GM12878 (cell line): ENCODE data around the gene CDK11A. TPM values are rescaled to one million over a fixed set of nuclear protein-coding genes. Genes with fewer than 3 reads are reported as not detected.

Experiments used
- ELK1 ChIP-seq: IDR thresholded peaks from 2 replicates; pipeline ENCODE4 v1.6.1; 2012; ENCODE audit warnings: low read depth, low read length, improper control_type of control experiment
- FOXK2 ChIP-seq: fragments of 450-650 bp; IDR thresholded peaks from 2 replicates; pipeline ENCODE4 v1.6.1; 2017; ENCODE audit warnings: mild to moderate bottlenecking, moderate library complexity
- HDGF ChIP-seq: fragments of 450-650 bp; IDR thresholded peaks from 2 replicates; pipeline ENCODE4 v1.6.1; 2016; ENCODE audit warnings: antibody characterized with exemption
- IKZF1 ChIP-seq: fragments of 450-650 bp; conservative IDR thresholded peaks from 2 replicates; pipeline ENCODE4 v1.6.1; 2017; ENCODE audit warnings: antibody characterized with exemption, mild to moderate bottlenecking
- KLF5 ChIP-seq: fragments of 450-650 bp; IDR thresholded peaks from 2 replicates; pipeline ENCODE4 v1.6.1; 2014; ENCODE audit warnings: mild to moderate bottlenecking; ENCODE audit not compliant: partially characterized antibody
- LARP7 ChIP-seq: fragments of 450-650 bp; IDR thresholded peaks from 2 replicates; pipeline ENCODE4 v1.6.1; 2017; ENCODE audit warnings: mild to moderate bottlenecking
- NBN ChIP-seq: fragments of 450-650 bp; IDR thresholded peaks from 2 replicates; pipeline ENCODE4 v1.6.1; 2016
- NKRF ChIP-seq: fragments of 450-650 bp; conservative IDR thresholded peaks from 2 replicates; pipeline ENCODE4 v1.6.1; 2017; ENCODE audit warnings: mild to moderate bottlenecking, moderate library complexity
- NR2C1 ChIP-seq: fragments of 450-650 bp; IDR thresholded peaks from 2 replicates; pipeline ENCODE4 v1.6.1; 2017; ENCODE audit warnings: antibody characterized with exemption, mild to moderate bottlenecking, moderate library complexity
- RB1 ChIP-seq: fragments of 450-650 bp; formaldehyde crosslinking; IDR thresholded peaks from 2 replicates; pipeline ENCODE4 v1.6.1; 2017; ENCODE audit warnings: mild to moderate bottlenecking, borderline replicate concordance
- RELA ChIP-seq: fragments of 450-650 bp; IDR thresholded peaks from 2 replicates; pipeline ENCODE4 v1.8.0; 2014; ENCODE audit warnings: borderline replicate concordance; ENCODE audit not compliant: partially characterized antibody
- RELB ChIP-seq: fragments of 450-650 bp; IDR thresholded peaks from 2 replicates; pipeline ENCODE4 v1.6.1; 2017; ENCODE audit warnings: low read depth, mild to moderate bottlenecking, moderate library complexity
- RUNX3 ChIP-seq: IDR thresholded peaks from 2 replicates; pipeline ENCODE4 v1.6.1; 2012; ENCODE audit warnings: low read length, inconsistent platforms
- SP1 ChIP-seq: IDR thresholded peaks from one replicate; pipeline ENCODE4 v1.6.1; 2011; ENCODE audit warnings: low read depth, low read length
- SPI1 ChIP-seq: IDR thresholded peaks from 2 replicates; pipeline ENCODE4 v1.6.1; 2011; ENCODE audit warnings: low read depth, mild to moderate bottlenecking, low read length, moderate library complexity, borderline replicate concordance; ENCODE audit not compliant: insufficient read depth
- TAF1 ChIP-seq: IDR thresholded peaks from 2 replicates; pipeline ENCODE4 v1.6.1; 2011; ENCODE audit warnings: mild to moderate bottlenecking, low read depth, low read length, borderline replicate concordance
- ZBTB40 ChIP-seq: fragments of 450-650 bp; IDR thresholded peaks from 2 replicates; pipeline ENCODE4 v1.6.1; 2016; ENCODE audit warnings: mild to moderate bottlenecking, moderate library complexity, borderline replicate concordance
- polyA plus RNA-seq, 11 experiments: library from polyadenylated mRNA; depleted of rRNA in 4 of 11; unstranded in 6 of 11; stranded (reverse) in 5 of 11; fragments of >200 nt; fragmentation: Nextera tagmentation in 4 of 11; fragmentation: Illumina TruSeq in 1 of 11; extraction: Ambion mirVana in 4 of 11; extraction: Trizol in 1 of 11; gene quantifications; 1 replicate in 1 of 11; 2 replicates in 10 of 11; pipeline versions ENCODE4 v1.2.1 to v1.2.3, GENCODE V29; 2011 to 2016; ENCODE audit warnings: inconsistent platforms in 2 of 11, missing spikeins in 2 of 11, low read depth in 1 of 11
- total RNA-seq, 4 experiments: library from RNA; depleted of rRNA in 3 of 4; stranded (reverse); fragments of >200 nt in 3 of 4; fragmentation: Illumina TruSeq in 1 of 4; extraction: Trizol in 1 of 4; gene quantifications; 2 replicates each; pipeline versions ENCODE4 v1.2.1 to v1.2.3, GENCODE V29; 2013 to 2021
- TF ChIP-seq, protein P1 (sequence below): IDR thresholded peaks from 2 replicates; pipeline ENCODE4 v1.6.1; 2011; ENCODE audit warnings: low read depth, mild to moderate bottlenecking, low read length, moderate library complexity, borderline replicate concordance; ENCODE audit errors: extremely low read depth

The CDK11A gene
- total and polyA plus RNA-seq, 10 of the 15 experiments (the other 5 are each of a cell fraction or from before 2014, with no cell fraction given) = 5.1 to 46.0 (median 25.9) TPM

- peak; percentile 63; the same call in 1 of the 2 replicates for TF ChIP-seq HDGF
- 0 out of 2 replicates have a peak, but pooled peaks have one; percentile 67 for TF ChIP-seq RB1
- peak; percentile 96 for TF ChIP-seq NR2C1
- TF ChIP-seq IKZF1 = peak; percentile 84
- TF ChIP-seq FOXK2 = peak; percentile 80
- TF ChIP-seq SP1 = peak; percentile 24
- peak; percentile 53 for TF ChIP-seq SPI1
- peak; percentile 77; the same call in 1 of the 2 replicates for TF ChIP-seq ELK1
- peak; percentile 96 for TF ChIP-seq NKRF
- TF ChIP-seq, protein P1, sequence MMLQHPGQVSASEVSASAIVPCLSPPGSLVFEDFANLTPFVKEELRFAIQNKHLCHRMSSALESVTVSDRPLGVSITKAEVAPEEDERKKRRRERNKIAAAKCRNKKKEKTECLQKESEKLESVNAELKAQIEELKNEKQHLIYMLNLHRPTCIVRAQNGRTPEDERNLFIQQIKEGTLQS = peak; percentile 89; the same call in 1 of the 2 replicates
- TF ChIP-seq NBN = peak; percentile 96
- TF ChIP-seq RELA = peak; percentile 82
- peak; percentile 60; the same call in 1 of the 2 replicates for TF ChIP-seq LARP7
- TF ChIP-seq RUNX3 = peak; percentile 24; the same call in 1 of the 2 replicates
- peak; percentile 92 for TF ChIP-seq RELB
- peak; percentile 95 for TF ChIP-seq ZBTB40
- TF ChIP-seq KLF5 = peak; percentile 52
- 0 out of 2 replicates have a peak, but pooled peaks have one; percentile 21 for TF ChIP-seq TAF1
These were observed at the start of gene CDK11A (continued) for GRCh38 chr1:1724035-1724864.
